GM18867 (cell line): ENCODE measurements around the gene RFNG.
A peak's percentile ranks its signal among the peaks of the same experiment; 100 is the strongest.
"Not testable (repeated sequence)": the region's sequence is repeated elsewhere in the genome, so short reads cannot be mapped to it uniquely, and the experiment has no call there.

Experiments used
- ATAC-seq: cut with Tn5 transposase; IDR thresholded peaks from one replicate; pipeline ENCODE4 v1.9.1; 2021; ENCODE audit warnings: mild to moderate bottlenecking, moderate library complexity; ENCODE audit not compliant: unreplicated experiment

RFNG gene

DNA sequence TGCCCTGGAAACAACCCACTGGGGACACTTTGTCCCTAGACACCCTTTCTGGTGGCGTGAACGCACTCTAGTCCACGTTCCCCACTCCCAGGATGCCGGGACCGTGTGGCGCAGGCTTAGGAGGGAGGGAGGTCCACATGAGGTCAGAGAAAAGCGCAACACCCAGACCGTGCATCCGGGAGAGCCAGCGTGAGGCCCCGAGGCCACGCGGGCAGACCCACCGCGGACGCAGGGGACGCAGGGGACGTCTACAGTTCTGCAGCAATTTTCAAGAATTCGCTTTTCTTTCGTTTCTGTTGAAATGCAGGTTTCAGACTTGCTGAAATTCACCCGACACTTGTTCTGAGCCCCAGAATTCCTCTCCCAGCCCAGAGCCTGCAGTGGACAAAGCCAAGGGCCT lies 4.7 kb downstream of the RFNG start:
- ATAC-seq = no peak

DNA sequence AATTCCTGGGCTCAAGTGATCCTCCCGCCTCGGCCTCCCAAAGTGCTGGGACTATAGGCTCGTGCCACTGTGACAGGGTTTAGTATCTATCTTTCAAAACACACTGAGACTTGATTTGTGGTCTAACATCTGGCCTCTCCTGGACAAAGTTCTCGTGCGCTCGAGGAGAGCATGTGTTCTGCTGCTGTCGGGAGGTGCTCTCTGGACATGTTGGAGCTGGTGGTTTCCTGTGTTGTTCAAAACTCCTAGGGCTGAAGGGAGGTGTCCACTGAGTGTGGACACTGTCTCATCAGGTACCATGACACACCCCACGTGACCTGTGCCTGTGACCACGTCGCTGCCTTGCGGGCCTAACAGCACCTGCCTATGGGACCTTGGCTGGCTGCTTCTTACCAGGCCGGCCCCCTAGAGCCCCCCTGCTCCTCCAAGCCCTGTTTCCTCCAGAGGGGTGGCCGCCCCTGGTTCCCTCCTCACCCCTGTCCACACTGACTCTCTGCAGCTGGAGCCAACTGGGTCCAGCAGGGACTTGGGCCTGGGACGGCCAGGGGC lies 5.6 kb downstream of the RFNG start:
- ATAC-seq = no peak

DNA sequence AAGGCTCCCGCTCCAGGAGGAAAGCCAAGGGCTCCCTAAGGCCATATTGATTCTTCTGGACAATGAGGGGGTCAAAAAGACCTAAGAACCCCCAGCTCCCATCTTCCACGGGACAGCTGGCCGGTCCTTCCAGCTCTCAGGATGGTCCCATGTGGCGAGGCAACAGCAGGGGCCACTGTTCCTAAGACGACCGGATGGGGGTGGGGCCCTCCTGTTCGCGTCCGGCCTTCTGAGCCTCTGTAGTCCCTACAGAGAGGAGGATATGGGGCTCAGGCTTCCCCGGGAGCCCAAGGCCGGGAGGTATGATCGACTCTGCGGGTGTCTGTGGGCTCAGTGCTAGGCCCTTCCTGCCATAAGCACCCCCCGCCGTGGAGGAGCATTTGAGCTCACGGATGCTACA lies 8.1 kb downstream of the RFNG start:
- ATAC-seq = no peak

DNA sequence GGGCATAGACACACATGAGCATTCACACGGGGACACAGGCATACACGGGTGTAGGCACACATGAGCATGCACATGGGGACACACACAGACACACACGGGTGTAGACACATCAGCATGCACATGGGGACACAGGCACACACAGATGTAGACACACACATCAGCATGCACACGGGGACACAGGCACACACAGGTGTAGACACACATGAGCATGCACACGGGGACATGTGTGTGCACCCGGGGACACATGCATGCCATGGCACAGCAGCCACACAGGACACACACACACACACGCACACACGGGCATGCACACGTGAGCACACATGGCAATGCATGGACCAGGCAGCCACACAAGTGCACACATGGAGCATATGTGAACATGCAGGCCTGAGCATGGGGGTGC lies 9.0 kb downstream of the RFNG start:
- no peak for ATAC-seq

DNA sequence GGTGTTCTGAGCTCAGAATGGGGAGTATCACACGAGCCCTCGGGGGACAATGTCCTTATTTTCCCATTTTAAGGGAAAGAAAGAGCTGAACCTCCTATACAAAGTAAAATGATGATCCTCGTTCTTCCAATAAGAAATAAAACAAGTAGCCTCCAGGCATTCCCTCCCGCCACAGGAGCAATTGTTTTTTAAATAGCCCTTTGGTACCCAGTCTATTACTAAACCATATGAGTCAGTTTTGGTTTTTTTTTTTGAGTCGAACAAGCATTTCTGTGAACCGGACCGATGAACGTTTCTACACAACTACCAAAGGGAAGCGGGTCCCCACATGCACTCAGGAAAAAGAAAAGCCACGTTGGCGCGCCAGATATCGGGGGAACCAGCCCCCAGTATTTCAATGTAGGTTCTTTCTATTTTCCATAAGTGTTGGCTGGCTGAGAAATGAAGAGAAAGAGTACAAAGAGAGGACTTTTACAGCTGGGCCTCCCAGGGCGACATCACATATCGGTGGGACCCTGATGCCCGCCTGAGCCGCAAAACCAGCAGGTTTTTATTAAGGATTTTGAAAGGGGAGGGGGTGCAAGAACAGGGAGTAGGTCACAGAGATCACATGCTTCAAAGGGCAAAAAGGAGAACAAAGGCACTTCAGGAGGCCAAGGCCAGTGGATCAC lies 10.3 kb downstream of the RFNG start:
- no peak for ATAC-seq

DNA sequence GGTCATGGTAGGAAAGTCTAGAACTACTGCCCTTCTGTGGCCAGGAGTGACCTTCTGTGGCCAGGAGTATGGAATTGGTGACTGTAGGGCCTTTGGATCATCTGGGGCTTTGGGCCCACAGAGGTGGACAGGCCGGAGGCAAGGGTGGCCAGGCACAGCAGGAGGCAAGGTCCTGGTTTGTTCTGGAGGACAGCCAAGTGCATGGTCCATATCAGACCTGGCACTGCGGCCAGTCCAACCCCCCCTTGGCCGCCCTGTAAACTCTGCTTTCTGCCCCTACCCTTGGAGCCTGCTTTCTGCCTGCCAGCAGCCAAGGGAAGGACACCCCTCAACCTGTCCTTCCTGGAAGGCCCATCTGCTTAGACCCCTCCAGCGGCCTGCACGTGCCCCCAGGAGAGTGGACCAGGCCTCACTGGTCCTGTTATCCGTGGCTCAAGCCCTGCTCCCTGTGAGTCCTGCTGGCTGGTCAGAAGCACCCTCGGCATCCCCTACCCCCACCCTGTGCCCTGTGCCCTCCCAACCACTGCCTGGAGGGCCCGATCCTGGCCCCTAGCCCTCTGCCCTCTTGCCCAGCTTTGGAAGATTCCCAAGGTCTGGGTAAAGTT lies 11.8 kb downstream of the RFNG start:
- no peak for ATAC-seq

DNA sequence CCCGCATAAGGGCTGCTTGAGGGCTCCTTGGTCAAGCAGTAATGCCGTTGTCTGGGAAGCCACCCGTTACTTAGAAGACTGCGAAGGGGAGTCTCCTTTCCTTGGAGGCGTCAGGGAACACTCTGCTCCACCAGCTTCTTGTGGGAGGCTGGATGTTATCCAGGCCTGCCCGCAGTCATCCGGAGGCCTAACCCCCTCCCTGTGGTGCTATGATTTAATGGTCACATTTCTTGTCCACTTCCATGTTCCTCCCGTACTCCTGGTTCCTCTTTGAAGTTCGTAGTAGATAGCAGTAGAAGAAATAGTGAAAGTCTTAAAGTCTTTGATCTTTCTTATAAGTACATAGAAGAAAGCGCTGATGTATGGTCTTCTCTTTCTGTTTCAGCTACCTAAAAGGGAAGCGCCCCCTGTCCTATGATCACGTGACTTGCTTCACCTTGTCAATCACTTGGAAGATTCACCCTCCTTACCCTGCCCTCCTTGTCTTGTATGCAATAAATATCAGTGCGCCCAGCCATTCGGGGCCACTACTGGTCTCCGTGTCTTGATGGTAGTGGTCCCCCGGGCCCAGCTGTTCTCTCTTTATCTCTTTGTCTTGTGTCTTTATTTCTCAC lies 12.7 kb downstream of the RFNG start:
- ATAC-seq = not testable (repeated sequence)

DNA sequence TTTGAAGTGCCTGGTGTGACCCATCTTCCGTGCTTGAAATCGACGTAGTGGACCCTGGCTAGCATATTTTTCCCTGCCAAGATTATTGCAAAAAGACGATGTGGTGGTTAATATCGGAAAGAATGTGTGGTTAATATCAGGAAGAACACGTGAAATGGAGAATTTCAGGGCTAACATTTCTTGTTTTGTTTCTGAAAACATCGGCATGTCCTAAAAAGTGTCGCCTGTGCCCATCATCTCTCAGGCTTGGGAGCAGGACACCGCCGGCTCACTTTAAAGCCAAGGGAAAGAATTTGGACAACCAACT lies 13.8 kb downstream of the RFNG start:
- no peak for ATAC-seq

DNA sequence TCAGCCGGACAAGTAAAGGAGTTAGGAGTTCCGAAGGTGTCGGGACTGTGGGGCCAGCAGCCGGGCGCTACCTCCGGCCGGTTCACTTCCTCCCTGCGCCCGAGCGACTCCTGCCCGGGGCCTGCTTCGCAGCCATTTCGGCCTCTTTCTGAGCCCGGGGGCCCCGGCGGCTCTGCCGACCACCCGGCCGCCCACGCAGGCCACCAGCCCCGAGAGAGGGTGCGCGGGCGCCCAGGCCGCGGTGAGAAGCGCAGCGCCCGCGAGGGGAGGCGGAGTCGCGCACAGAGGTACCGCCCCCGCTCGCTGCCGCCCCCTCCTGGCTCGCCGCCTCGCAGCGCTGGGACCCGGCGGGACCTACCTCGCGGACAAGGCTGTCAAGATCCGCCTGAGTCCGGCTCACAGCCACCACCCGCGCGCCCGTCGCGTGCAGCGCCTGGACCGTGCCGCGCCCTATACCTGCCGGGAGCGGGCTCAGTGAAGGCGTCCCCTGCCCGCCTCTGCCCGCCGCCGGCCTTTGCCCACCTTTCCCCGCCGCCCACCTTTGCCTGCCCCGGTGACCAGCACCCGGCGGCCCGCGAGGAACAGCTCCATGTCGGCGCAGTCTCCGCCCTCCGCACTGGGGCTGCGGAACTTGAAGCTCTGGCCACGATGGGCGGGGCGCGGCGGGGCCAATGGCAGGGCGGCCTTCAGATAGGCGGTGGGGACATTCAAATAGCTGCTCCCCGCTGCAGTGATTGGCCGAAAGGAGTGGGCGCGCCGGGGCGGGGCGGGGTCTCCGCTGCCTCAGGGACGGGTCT lies 14.3 kb downstream of the RFNG start, which contains the start of gene DCXR:
Gene DCXR (minus strand): TSS at position 606 of the 797 bp plus-strand sequence. CDS start 15 bp downstream, at position 591.
- ATAC-seq = peak; percentile 81

DNA sequence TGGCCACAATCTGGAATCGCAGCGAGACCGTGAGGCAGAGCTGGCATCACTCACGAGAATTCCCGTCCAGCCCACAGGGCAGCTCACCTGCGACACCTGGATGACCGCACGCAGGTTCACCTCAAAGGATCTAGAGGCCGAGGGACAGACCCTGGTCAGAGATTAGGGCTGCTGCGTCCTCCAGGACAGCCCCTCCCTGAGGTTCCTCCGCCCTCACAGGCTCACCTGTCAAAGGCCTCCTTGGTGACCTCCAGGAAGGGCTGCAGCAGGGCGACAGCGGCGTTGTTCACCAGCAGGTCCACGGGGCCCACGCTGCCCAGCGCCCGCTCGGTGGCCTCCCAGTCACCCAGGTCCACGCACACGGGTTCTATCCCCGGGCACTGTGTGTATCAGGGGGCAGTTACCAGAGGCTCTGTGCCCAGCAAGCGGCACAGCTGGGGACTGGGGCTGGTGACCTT lies 14.9 kb downstream of the RFNG start:
- peak; percentile 8 for ATAC-seq

DNA sequence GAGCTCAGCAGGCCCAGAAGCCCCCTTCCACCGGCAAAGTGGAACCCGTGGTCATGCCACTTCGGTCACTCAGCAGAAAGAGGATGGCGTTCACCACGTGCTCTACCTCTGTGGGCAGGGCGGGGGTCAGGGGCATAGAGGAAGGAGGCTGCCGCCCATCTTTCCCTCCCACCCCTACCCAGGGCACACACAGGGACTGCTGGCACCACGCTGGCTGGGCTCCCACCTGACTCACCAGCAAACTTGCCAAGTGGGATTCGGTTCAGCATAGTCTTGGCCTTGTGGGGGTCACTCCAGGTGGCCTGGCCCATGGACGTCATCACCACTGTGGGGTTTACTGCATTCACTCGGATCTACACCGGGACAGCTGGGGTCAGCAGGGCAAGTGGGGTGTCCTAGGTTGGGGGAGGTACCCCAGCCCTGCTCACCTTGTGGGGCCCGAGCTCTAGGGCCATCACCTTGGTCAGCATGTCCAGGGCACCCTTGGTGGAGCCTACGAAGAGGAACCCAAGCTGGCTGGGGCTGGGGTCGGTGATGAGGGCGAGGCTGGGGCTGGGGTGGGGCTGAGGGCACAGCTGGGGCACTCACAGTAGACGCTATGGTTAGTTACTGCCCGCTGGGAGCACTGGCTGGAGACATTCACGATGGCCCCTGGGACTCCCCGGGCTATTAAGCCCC lies 15.5 kb downstream of the RFNG start:
- ATAC-seq = no peak

DNA sequence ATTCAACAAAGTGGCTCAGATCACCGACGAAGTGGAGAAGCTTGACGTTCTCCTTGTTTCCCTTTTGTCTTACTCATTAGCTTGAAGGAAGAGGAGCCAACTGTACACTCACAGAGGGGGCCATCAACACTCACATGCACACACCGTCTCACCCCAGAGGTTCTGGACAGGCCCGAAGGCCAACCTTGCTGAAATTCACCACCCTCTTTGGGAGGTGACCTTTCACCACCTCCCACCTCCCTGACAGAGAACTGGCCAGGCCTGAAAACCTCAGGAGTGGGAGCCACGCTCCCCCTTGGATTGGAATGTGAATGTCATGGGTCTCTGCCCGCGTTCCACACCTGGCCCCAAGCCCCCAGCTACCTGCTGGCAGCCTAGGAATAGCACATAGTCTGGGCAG lies 16.1 kb downstream of the RFNG start:
- ATAC-seq = no peak

DNA sequence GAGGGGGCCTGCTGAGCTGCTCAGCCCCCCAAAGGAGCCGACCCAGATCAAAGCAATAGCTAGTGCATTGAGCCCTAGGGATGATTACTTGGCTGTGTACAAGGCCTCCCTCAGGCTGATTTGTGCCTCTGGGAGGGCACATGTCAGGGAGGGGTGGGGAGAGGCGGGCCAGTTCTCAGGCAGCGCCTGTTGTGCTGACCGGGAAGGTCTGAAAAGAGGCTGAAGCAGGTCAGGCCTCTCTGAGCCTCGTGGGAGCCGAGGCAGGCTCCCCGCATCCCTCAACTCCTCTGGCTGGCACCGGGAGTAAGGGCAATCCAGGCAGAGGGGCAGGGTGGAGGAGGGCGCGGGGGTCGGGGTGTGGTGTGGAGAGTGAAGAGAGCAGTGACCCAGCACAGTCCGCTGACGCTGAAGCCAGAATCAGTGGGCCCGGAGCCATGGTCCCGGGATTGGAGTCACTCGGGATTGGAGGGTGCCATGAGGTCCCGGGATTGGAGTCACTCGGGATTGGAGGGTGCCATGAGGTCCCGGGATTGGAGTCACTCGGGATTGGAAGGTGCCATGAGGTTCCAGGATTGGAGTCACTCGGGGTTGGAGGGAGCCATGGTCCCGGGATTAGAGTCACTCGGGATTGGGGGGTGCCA lies 17.1 kb downstream of the RFNG start:
- ATAC-seq = no peak

DNA sequence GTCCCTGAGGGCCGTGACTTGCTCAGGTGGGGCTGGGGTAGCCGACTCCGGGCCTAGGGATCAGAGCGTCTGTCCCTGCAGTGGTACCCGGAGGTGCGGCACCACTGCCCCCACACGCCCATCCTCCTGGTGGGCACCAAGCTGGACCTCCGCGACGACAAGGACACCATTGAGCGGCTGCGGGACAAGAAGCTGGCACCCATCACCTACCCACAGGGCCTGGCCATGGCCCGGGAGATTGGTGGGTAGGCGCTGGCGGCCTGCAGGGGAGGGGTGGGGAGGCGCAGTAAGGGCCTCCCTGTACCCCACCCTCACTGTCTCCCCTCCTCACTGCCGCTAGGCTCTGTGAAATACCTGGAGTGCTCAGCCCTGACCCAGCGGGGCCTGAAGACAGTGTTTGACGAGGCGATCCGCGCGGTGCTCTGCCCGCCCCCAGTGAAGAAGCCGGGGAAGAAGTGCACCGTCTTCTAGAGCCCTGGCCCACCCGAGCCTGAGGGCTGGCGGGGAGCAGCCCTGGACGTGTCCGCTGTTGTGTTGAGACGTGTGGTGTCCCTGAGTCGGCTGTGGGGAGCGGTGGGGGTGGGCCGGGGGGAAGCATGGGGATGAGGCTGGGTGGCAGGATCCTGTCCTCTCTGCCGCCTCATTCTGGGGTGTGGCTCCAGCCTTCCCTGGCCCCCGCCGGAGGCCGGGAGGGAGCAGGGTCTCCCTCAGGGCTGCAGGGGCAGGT lies 18.1 kb downstream of the RFNG start:
- ATAC-seq = no peak

DNA sequence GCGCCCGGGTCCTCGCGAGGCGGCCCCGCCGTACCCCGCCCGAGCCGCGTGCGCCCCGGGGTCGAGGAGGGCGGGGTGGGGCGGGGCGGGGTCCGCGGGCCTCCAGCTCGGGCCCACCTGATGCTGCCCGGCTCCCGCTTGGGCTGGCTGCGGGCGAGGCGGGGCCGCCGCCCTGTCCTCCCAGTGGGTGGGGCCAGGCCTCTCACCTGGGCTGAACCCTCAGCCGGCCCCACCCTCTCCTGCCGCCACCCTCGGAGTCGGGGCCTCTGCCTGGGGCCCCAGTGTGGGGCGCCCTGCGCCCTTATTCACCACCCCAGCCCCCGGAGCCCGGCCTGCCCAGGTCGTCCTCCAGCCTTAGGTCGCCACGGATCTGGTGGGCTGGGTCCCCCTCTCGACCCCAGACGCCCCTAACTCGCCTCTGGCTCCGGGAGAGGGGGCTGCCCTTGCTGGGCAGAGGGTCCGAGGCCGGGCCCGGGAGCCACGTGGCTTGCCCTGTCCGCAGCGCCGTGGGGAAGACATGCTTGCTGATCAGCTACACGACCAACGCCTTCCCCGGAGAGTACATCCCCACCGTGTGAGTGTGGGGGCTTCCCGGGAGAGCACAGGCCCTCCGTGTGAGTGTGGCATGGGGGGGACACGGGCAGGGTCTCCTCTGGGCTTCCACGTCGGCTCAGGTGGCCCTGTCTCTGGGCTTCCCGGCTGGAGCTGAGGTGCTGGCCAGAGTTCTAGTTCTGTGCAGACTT lies 19.6 kb downstream of the RFNG start:
- ATAC-seq = no peak

DNA sequence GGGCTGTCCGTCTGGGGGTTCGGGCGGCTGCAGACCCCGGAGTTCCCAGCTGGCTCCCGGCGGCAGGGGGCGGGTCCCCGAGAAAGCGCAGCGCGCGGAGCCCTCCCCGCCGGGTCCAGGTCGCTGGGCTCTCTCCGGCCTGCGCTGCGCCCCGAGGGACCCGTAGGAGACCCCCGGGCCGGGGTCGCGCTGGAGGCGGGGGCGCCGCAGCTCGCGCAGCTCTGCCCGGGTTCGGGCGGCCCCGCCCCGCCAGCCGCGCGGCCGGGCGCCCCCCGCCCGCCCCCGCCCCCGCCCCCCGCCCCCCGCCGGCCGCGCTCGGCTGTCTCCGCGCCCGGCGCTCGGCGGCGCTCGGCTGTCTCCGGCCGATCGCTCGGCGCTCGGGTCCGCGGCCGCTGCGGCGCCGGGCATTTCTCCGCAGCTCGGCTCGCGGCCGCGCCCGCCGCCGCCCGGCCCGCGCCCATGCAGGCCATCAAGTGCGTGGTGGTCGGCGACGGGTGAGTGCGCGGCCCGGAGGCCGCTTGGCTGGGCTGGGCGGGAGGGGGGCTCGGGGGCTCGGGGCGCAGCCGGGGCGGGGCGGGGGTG lies 20.2 kb downstream of the RFNG start, which contains the start of gene RAC3:
Gene RAC3 (plus strand): TSS at position 376 of the 582 bp plus-strand sequence. CDS start 84 bp downstream, at position 460.
- ATAC-seq = no peak

DNA sequence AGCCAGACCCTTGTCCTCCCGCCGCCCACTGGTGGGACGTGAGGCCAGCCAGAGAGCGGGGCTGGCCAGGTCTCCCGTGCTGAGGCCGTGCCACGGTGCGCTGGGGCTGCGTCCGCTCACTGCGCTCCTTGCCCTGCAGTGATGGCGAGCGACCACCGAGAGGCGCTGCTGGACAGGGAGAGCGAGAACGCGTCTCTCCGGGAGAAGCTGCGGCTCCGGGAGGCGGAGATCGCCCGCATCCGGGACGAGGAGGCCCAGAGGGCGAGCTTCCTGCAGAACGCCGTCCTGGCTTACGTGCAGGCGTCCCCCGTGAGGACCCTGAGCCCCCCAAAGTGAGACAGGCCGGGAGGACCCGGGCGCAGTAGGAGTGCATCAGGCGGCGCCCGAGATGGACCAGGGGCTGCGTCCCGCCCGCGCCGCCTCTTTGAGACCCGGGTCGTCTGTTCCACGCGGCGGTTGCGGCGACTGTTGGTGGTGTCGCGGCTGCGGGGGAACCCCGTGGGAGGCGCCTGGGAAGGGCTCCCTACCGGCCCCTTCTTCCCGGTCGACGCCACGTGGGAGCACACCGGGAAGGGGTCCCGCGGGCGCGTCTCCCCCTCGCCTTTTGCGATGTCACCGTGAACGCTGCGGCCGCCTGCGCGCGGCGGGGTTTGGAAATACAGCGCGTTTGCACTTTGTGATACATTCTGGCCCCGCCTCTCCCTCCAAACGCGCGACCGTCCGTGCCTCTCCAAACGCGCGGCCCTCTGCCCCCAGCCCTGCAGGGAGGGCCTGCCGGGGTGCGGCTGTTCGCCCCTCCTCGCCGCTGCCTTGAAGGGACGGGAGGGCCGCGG lies 20.9 kb downstream of the RFNG start:
- ATAC-seq = no peak
